CD14-positive monocyte (primary cell): Measurements from ENCODE around the gene TP53TG5. TPM values are rescaled to one million over a fixed set of nuclear protein-coding genes. Genes with fewer than 3 reads are reported as not detected.

Experiments
- DNase-seq, 3 donors: peaks; one replicate each; pipeline ENCODE4 v3.0.0-alpha.2; 2011 to 2022
- H2AFZ ChIP-seq: 2 replicates; pipeline ENCODE4 v1.6.0; 2012; ENCODE audit warnings: mild to moderate bottlenecking, low read depth, low read length, inconsistent platforms; ENCODE audit not compliant: insufficient read depth, poor library complexity, severe bottlenecking
- H3K27ac ChIP-seq, 2 donors: 1 replicate in 1 of 2; 2 replicates in 1 of 2; pipeline ENCODE4 v1.5.1; 2012 to 2013; ENCODE audit warnings: low read length in 2 of 2, control low read depth in 1 of 2, inconsistent platforms in 1 of 2, low read depth in 1 of 2, mild to moderate bottlenecking in 1 of 2
- H3K27me3 ChIP-seq, 2 donors: one replicate each; pipeline versions ENCODE4 v1.6.0 to v1.6.1; 2011 to 2013; ENCODE audit warnings: low read length in 2 of 2; ENCODE audit not compliant: control insufficient read depth in 2 of 2, insufficient read depth in 2 of 2
- H3K36me3 ChIP-seq, 2 donors: replicated peaks in 1 of 2; 1 replicate in 1 of 2; 2 replicates in 1 of 2; pipeline versions ENCODE4 v1.5.1 to v1.6.1; 2012 to 2013; ENCODE audit warnings: low read length in 2 of 2, control low read depth in 1 of 2, inconsistent platforms in 1 of 2, mild to moderate bottlenecking in 1 of 2; ENCODE audit not compliant: insufficient read depth in 2 of 2, control insufficient read depth in 1 of 2
- H3K4me1 ChIP-seq, 2 donors: 1 replicate in 1 of 2; 2 replicates in 1 of 2; pipeline versions ENCODE4 v1.5.1 to v1.6.1; 2012 to 2013; ENCODE audit warnings: low read length in 2 of 2, control low read depth in 1 of 2, inconsistent platforms in 1 of 2, mild to moderate bottlenecking in 1 of 2, moderate library complexity in 1 of 2; ENCODE audit not compliant: insufficient read depth in 2 of 2, control insufficient read depth in 1 of 2
- H3K4me2 ChIP-seq: replicated peaks from 2 replicates; pipeline ENCODE3; 2012; ENCODE audit warnings: low read length, moderate library complexity, mild to moderate bottlenecking; ENCODE audit not compliant: poor library complexity, severe bottlenecking; ENCODE audit errors: extremely low read depth
- H3K4me3 ChIP-seq, 3 experiments: fragments of 200-600 bp in 1 of 3; sonication (generic) in 1 of 3; replicated peaks in 1 of 3; 1 replicate in 2 of 3; 2 replicates in 1 of 3; pipeline ENCODE4 v1.5.1; 2011 to 2013; ENCODE audit warnings: low read length in 3 of 3, mild to moderate bottlenecking in 3 of 3, control low read depth in 2 of 3, low read depth in 2 of 3, inconsistent platforms in 1 of 3, moderate library complexity in 1 of 3
- H3K79me2 ChIP-seq: 2 replicates; pipeline ENCODE4 v1.6.0; 2012; ENCODE audit warnings: mild to moderate bottlenecking, control low read depth, inconsistent platforms, low read length, moderate library complexity; ENCODE audit not compliant: insufficient read depth
- H3K9ac ChIP-seq: 2 replicates; pipeline ENCODE4 v1.6.0; 2017; ENCODE audit warnings: low read length, mild to moderate bottlenecking; ENCODE audit not compliant: insufficient read depth, poor library complexity, severe bottlenecking
- H3K9me3 ChIP-seq, 2 donors: replicated peaks in 1 of 2; 1 replicate in 1 of 2; 2 replicates in 1 of 2; pipeline versions ENCODE4 v1.5.1 to v1.6.1; 2012 to 2013; ENCODE audit warnings: low read length in 2 of 2, control low read depth in 1 of 2; ENCODE audit not compliant: control insufficient read depth in 1 of 2, insufficient read depth in 1 of 2
- H4K20me1 ChIP-seq: 2 replicates; pipeline ENCODE4 v1.6.0; 2012; ENCODE audit warnings: mild to moderate bottlenecking, low read length, control low read depth, moderate library complexity; ENCODE audit not compliant: insufficient read depth
- H3K27ac Mint-ChIP-seq, 7 donors: one replicate each; pipeline ENCODE4 v1.8.0; 2020; ENCODE audit warnings: mild to moderate bottlenecking in 7 of 7, mixed read lengths in 7 of 7, moderate library complexity in 6 of 7, inconsistent platforms in 2 of 7
- H3K27me3 Mint-ChIP-seq, 3 donors: one replicate each; pipeline ENCODE4 v1.8.0; 2021 to 2022; ENCODE audit warnings: low read depth in 3 of 3, mild to moderate bottlenecking in 3 of 3, mixed read lengths in 3 of 3, moderate library complexity in 3 of 3, inconsistent platforms in 1 of 3
- H3K36me3 Mint-ChIP-seq, 2 donors: one replicate each; pipeline ENCODE4 v1.8.0; 2020; ENCODE audit warnings: mixed read lengths in 2 of 2, inconsistent platforms in 1 of 2, mild to moderate bottlenecking in 1 of 2
- H3K4me1 Mint-ChIP-seq: one replicate; pipeline ENCODE4 v1.8.0; 2020; ENCODE audit warnings: mild to moderate bottlenecking, mixed read lengths
- H3K4me3 Mint-ChIP-seq, 2 donors: one replicate each; pipeline ENCODE4 v1.8.0; 2020; ENCODE audit warnings: mild to moderate bottlenecking in 2 of 2, mixed read lengths in 2 of 2, moderate library complexity in 1 of 2
- H3K9me3 Mint-ChIP-seq, 7 donors: one replicate each; pipeline ENCODE4 v1.8.0; 2020 to 2022; ENCODE audit warnings: mixed read lengths in 7 of 7, mild to moderate bottlenecking in 6 of 7, moderate library complexity in 6 of 7, inconsistent platforms in 2 of 7
- CTCF ChIP-seq: fragments of 200-600 bp; IDR thresholded peaks from one replicate; pipeline ENCODE4 v1.8.0; 2022; ENCODE audit warnings: antibody characterized with exemption, mild to moderate bottlenecking
- WGBS: methylation state at CpG from one replicate; pipeline ENCODE4 v1.1.5; 2013; ENCODE audit warnings: missing lambda C conversion rate; ENCODE audit not compliant: insufficient coverage; 5-methylcytosine and 5-hydroxymethylcytosine counted together
- intact Hi-C, 2 donors: fragments of 100-400 bp; cut with micrococcal nuclease; formaldehyde crosslinking; loops; one replicate each; pipeline versions ENCODE4 v1.15.0 to v1.15.1; 2023
- polyA plus RNA-seq, 3 donors: library from polyadenylated mRNA; depleted of rRNA in 1 of 3; unstranded in 2 of 3; stranded (reverse) in 1 of 3; fragments of 300-500 nt in 2 of 3; fragments of >200 nt in 1 of 3; fragmentation: Illumina TruSeq in 2 of 3; gene quantifications; 1 replicate in 2 of 3; 2 replicates in 1 of 3; pipeline ENCODE4 v1.2.3, GENCODE V29; 2012 to 2021

TP53TG5 gene
- polyA plus RNA-seq, 3 donors: 0.11 TPM; not detected in 2

- peaks cover 53% of the 10 kb centered on the region for H3K4me1 Mint-ChIP-seq
- H3K9me3 Mint-ChIP-seq: peaks cover 0 to 3% (median 0%) of the 10 kb centered on the region in 7 donors
- peaks cover 32% of the 10 kb centered on the region for H4K20me1 ChIP-seq
- intact Hi-C loops: loop anchor here in 1 of 2 donors (5.0 kb wide), 1 partner anchor 39 kb away; no protein-coding TSS in a partner anchor
- peaks cover 0 to 2% (median 0%) of the 10 kb centered on the region in 3 donors for H3K27me3 Mint-ChIP-seq
- no peak for TF ChIP-seq CTCF
- no peak overlapping the region for H3K9ac ChIP-seq
- H3K36me3 ChIP-seq: peaks cover 16 to 21% of the 10 kb centered on the region in 2 donors
- WGBS: no CpG with 5 or more reads among the region's 6 CpGs
- H3K36me3 Mint-ChIP-seq: peaks cover 15 to 17% of the 10 kb centered on the region in 2 donors
- peaks cover 46 to 56% of the 10 kb centered on the region in 2 donors for H3K4me1 ChIP-seq
- H2AFZ ChIP-seq: no peak overlapping the region
- peak overlapping the region in 1 of 3 experiments; percentile 49 for H3K4me3 ChIP-seq
- peak in 2 of 3 donors; percentile 71 to 73 for DNase-seq
- peak overlapping the region; percentile 59 for H3K4me2 ChIP-seq
- peak overlapping the region in 1 of 2 donors; percentile 45 for H3K27ac ChIP-seq
- H3K4me3 Mint-ChIP-seq: peak overlapping the region in 1 of 2 donors; percentile 57
- H3K27me3 ChIP-seq: no peaks in the 10 kb centered on the region
- no peaks in the 10 kb centered on the region for H3K9me3 ChIP-seq
- peak overlapping the region; percentile 62 to 100 (median 78) for H3K27ac Mint-ChIP-seq
- peaks cover 20% of the 10 kb centered on the region for H3K79me2 ChIP-seq
These were observed 16.3 kb downstream of the TP53TG5 start for GRCh38 chr20:45361793-45362192.

GRCh38 chr20:45359406-45360148 lies 18.5 kb downstream of the TP53TG5 start:
- intact Hi-C loops: loop anchor here in 1 of 2 donors (5.0 kb wide), 1 partner anchor 37 kb away; no protein-coding TSS in a partner anchor

More at GRCh38 chr20:45359406-45360148, 18.5 kb downstream of the TP53TG5 start:
- no peak overlapping the region for H3K4me2 ChIP-seq
- Mint-ChIP-seq H3K27ac (no peak overlapping the region), H3K9me3 (peaks cover 0 to 3% (median 0%) of the 10 kb centered on the region in 7 donors), H3K27me3 (peaks cover 0 to 2% (median 0%) of the 10 kb centered on the region in 3 donors), H3K4me3 (no peak overlapping the region), H3K36me3 (no peaks in the 10 kb centered on the region), H3K4me1 (peaks cover 53% of the 10 kb centered on the region)
- H3K79me2 ChIP-seq: peaks cover 11% of the 10 kb centered on the region
- no peak overlapping the region for H2AFZ ChIP-seq
- 94% methylated on average over 5 of the region's 9 CpGs for WGBS
- TF ChIP-seq CTCF: no peak
- H4K20me1 ChIP-seq: peaks cover 13% of the 10 kb centered on the region
- no peak overlapping the region for H3K27ac ChIP-seq
- H3K9me3 ChIP-seq: no peaks in the 10 kb centered on the region
- no peaks in the 10 kb centered on the region for H3K27me3 ChIP-seq
- no peak overlapping the region for H3K4me3 ChIP-seq
- H3K36me3 ChIP-seq: no peaks in the 10 kb centered on the region
- peaks cover 46 to 61% of the 10 kb centered on the region in 2 donors for H3K4me1 ChIP-seq
- no peak for DNase-seq
- H3K9ac ChIP-seq: no peak overlapping the region
